Glutamatergic neuron (in vitro differentiated cells): ENCODE data around the gene FGF1. TPM values are rescaled to one million over a fixed set of nuclear protein-coding genes. Genes with fewer than 3 reads are reported as not detected.

Experiments used
- DNase-seq: peaks from one replicate; pipeline ENCODE4 v3.0.0; 2022
- H3K27ac Mint-ChIP-seq: one replicate; pipeline ENCODE4 v1.8.0; 2020; ENCODE audit warnings: mild to moderate bottlenecking, mixed read lengths, inconsistent platforms; ENCODE audit not compliant: unreplicated experiment
- H3K27me3 Mint-ChIP-seq: one replicate; pipeline ENCODE4 v1.8.0; 2020; ENCODE audit warnings: mild to moderate bottlenecking, moderate library complexity, mixed read lengths, inconsistent platforms; ENCODE audit not compliant: unreplicated experiment
- H3K36me3 Mint-ChIP-seq: one replicate; pipeline ENCODE4 v1.8.0; 2020; ENCODE audit warnings: mild to moderate bottlenecking, mixed read lengths, inconsistent platforms; ENCODE audit not compliant: unreplicated experiment
- H3K4me1 Mint-ChIP-seq: one replicate; pipeline ENCODE4 v1.8.0; 2020; ENCODE audit warnings: mild to moderate bottlenecking, low read depth, mixed read lengths, inconsistent platforms; ENCODE audit not compliant: unreplicated experiment
- H3K4me3 Mint-ChIP-seq: one replicate; pipeline ENCODE4 v1.8.0; 2020; ENCODE audit warnings: mild to moderate bottlenecking, mixed read lengths, inconsistent platforms; ENCODE audit not compliant: unreplicated experiment
- H3K9me3 Mint-ChIP-seq: one replicate; pipeline ENCODE4 v1.8.0; 2020; ENCODE audit warnings: mild to moderate bottlenecking, moderate library complexity, mixed read lengths, inconsistent platforms; ENCODE audit not compliant: unreplicated experiment
- total RNA-seq: library from RNA; stranded (reverse); fragmentation: NEBNext Ultra II Directional; extraction: Animal tissue kit (Norgen Biotek cat#: 25700); gene quantifications from one replicate; pipeline ENCODE4 v1.2.1, GENCODE V29; 2021; ENCODE audit not compliant: unreplicated experiment
- TF ChIP-seq, protein P1 (sequence below): fragments of 200-600 bp; sonication (generic); IDR thresholded peaks from one replicate; pipeline ENCODE4 v1.5.0; 2021; ENCODE audit not compliant: partially characterized antibody, unreplicated experiment

Gene FGF1
- total RNA-seq, 1 donor from 2014 or later: not detected

DNA sequence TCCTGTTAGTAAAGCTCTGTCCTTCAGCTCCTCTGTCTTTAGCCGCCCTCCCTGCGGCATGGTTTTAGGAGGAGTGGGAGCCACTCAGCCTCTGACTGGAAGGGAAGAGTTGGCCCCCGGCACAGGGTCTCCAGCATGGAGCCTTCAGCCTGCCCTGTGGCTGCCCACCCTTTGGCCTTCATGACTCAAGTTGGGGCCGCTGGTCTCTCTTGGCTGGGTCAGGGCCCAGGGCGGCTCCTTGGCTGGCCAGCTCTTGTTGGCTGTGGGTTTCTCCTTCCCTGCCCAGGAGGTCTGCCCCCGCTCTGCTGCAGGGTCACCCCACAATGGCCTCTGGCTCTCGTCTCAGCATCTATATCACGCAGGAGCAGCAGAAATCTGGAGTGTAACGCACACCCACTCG is 25.7 kb downstream of the FGF1 start:
- Mint-ChIP-seq H3K27me3 (peaks cover 5% of the 10 kb centered on the region), H3K4me1 (peaks cover 4% of the 10 kb centered on the region), H3K9me3 (peaks cover 2% of the 10 kb centered on the region), H3K36me3 (peaks cover 4% of the 10 kb centered on the region), H3K27ac (no peak overlapping the region), H3K4me3 (no peak overlapping the region)
- no peak for DNase-seq
- TF ChIP-seq, protein P1, sequence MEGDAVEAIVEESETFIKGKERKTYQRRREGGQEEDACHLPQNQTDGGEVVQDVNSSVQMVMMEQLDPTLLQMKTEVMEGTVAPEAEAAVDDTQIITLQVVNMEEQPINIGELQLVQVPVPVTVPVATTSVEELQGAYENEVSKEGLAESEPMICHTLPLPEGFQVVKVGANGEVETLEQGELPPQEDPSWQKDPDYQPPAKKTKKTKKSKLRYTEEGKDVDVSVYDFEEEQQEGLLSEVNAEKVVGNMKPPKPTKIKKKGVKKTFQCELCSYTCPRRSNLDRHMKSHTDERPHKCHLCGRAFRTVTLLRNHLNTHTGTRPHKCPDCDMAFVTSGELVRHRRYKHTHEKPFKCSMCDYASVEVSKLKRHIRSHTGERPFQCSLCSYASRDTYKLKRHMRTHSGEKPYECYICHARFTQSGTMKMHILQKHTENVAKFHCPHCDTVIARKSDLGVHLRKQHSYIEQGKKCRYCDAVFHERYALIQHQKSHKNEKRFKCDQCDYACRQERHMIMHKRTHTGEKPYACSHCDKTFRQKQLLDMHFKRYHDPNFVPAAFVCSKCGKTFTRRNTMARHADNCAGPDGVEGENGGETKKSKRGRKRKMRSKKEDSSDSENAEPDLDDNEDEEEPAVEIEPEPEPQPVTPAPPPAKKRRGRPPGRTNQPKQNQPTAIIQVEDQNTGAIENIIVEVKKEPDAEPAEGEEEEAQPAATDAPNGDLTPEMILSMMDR: no peak

DNA sequence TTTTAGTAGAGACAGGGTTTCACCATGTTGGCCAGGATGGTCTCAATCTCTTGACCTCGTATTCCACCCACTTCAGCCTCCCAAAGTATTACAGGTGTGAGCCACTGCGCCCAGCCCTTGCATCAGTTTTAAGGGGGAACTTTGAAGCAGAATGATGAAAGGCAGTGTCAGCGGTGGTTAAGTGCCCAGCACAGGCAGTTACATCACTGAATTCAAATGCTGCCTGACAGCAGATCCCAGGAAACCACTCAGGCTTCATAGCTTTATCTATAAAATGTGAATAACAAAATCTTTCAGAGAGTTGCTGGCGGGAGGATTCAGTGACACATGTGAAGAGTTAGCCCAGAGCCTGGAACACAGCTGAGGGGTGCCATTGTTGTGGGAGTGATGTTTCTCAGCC is 26.5 kb downstream of the FGF1 start:
- no peak for DNase-seq
- Mint-ChIP-seq H3K4me1 (peaks cover 6% of the 10 kb centered on the region), H3K4me3 (no peak overlapping the region), H3K27ac (no peak overlapping the region), H3K9me3 (peaks cover 2% of the 10 kb centered on the region), H3K36me3 (peaks cover 4% of the 10 kb centered on the region), H3K27me3 (peaks cover 5% of the 10 kb centered on the region)
- TF ChIP-seq, protein P1: no peak

DNA sequence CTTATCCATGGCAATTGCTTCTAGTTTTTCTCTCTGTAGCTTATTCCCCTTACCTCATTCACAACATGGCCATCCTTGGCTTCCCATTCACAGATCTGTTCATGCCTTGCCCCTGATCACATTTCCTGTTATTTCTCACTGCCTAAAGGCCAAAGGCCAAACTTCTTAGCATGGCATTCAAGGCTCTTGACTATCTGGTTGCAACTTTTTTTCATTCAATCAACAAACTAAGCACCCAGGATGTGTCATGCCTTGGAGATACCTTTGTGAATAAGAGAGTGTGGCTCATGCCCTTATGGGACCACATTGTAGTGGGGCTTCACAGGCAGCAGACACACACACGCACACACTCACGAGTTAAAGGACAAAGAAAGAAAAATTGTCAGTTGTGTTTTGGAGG is 27.6 kb downstream of the FGF1 start:
- no peak overlapping the region for H3K4me3 Mint-ChIP-seq
- H3K4me1 Mint-ChIP-seq: peaks cover 6% of the 10 kb centered on the region
- TF ChIP-seq, protein P1: no peak
- H3K36me3 Mint-ChIP-seq: peaks cover 4% of the 10 kb centered on the region
- H3K27ac Mint-ChIP-seq: no peak overlapping the region
- peaks cover 2% of the 10 kb centered on the region for H3K9me3 Mint-ChIP-seq
- DNase-seq: no peak
- peaks cover 5% of the 10 kb centered on the region for H3K27me3 Mint-ChIP-seq

DNA sequence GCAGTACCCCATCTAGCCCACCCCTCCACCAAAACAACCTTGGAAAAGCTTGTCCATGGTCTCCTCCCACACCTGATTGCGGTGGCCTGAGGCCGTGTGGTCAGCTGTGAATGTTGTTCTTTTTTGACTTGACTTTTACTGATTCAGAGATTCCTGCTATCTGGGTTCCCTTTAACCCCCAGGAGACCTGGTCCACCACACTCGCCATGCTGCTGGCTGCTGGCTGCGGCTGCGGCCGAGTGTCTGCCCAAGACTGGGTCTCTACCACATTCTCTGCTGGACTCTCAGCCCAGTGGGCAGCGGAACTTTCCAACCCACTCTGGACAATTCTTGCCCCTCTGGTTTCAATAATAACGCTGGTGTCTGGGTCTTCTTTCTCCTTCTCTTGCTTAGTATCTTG is 28.4 kb downstream of the FGF1 start:
- Mint-ChIP-seq H3K4me3 (no peak overlapping the region), H3K27ac (no peak overlapping the region), H3K9me3 (peaks cover 2% of the 10 kb centered on the region), H3K27me3 (peaks cover 5% of the 10 kb centered on the region), H3K4me1 (peaks cover 6% of the 10 kb centered on the region), H3K36me3 (peaks cover 4% of the 10 kb centered on the region)
- no peak for DNase-seq
- TF ChIP-seq, protein P1: no peak

DNA sequence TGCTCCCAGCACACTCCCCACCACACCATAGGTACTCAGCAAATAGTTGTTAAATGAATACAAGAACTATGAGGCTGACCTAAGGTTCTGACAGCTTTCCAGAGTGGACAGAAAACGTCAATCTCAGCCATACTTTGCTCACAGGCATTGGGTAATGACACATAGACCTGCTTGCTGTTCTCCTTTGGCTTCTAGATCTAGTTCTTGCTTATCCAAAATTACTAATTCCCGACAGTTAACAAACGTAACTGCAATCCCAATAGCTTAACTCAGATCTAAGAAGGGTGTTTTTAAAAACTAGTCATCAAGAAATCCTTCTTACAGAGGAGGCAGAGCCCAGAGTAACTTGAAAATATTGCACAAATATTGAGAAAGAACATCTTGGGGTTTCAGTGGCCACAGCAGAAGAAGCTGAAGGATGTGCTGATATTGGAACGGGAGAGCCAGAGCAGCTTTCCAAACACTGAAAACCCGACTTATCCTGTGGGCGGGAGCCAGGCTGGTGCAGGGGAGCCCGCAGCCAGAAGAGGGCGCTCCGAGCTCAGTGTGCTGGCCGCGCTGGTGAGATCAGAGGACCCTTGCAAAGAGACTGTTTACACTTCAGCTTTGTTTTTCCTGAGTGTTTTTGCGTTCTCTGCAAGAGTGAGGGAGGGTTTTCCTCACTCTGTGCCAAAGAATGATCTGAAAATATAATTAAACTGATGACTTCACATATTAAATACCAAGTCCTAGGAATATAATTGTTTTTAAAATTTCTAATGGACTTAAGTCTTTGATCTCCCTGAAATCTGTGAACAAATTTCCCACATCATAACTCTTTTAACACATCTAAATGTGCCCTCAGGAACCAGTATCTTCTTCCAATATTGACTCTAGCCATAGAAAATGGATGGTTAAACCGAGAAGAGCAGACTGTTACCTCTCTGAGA is 30.3 kb downstream of the FGF1 start:
- H3K27me3 Mint-ChIP-seq: peaks cover 5% of the 10 kb centered on the region
- peak; percentile 90 for DNase-seq
- peaks cover 2% of the 10 kb centered on the region for H3K9me3 Mint-ChIP-seq
- H3K27ac Mint-ChIP-seq: no peak overlapping the region
- peaks cover 3% of the 10 kb centered on the region for H3K36me3 Mint-ChIP-seq
- H3K4me3 Mint-ChIP-seq: no peak overlapping the region
- peaks cover 6% of the 10 kb centered on the region for H3K4me1 Mint-ChIP-seq
- TF ChIP-seq, protein P1: peak; percentile 91
